GM12874 (cell line): ENCODE measurements around the gene MRNIP.

ENCODE experiments used
- CTCF ChIP-seq: IDR thresholded peaks from 2 replicates; pipeline ENCODE4 v1.5.1; 2011; ENCODE audit warnings: low read depth, mild to moderate bottlenecking, control low read depth, low read length, moderate library complexity; ENCODE audit not compliant: insufficient read depth

The MRNIP gene

DNA sequence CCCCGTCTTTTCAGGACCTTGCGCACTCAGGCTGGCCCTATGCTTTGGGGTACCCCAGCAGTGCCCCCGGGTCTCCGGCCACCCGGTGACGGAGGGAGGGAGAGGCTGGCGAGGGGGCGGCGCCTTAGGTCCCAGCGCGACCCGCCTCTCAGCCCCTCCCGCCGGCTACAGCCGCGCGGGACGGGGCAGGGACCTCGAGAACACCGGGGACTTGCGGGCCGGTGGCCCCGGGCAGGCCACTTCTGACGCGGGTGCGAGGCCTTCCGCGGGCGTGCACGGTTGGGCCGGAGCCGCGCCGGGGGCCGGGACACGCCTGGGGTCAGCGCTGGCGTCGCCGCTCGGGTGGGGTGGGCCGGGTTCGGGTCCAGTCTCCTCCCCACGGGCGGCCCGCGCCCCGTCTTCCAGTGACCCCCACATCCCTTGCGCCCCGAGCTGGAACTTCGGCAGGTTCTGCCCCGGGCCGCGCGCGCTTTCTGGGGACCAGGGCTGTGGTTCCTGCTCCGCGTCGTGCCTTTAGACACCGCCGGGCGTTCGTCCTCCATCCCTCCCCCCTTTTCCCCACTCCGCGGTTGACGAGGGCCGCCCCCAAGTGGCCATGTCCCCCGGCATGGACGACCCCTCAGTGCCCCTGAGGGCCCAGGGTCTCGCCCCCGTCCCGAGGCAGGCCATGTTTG lies 41.7 kb downstream of the MRNIP start:
- 0 out of 2 replicates have a peak, but pooled peaks have one; percentile 4 for TF ChIP-seq CTCF

DNA sequence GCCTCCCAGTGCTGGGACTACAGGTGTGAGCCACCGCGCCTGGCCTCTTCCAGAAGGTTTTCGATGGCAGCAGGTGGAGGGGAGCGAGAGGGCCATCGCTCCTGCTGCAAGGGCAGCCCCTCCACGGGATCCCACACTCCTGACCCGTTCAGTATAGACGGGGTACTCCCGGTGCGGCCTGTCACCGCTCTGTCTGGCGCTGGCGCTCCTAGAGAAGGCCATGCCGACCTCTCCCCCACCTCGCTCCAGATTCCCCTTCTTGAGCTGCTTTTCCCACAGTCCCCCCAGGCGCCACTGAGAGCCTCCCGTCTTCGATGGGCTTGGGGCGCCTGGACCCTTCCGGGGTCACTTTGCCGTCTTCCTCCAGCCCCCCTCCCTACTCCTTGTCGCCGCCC lies 42.2 kb downstream of the MRNIP start:
- TF ChIP-seq CTCF, result no peak

GRCh38 chr5:179815491-179816249 lies 42.9 kb downstream of the MRNIP start:
- no peak for TF ChIP-seq CTCF

DNA sequence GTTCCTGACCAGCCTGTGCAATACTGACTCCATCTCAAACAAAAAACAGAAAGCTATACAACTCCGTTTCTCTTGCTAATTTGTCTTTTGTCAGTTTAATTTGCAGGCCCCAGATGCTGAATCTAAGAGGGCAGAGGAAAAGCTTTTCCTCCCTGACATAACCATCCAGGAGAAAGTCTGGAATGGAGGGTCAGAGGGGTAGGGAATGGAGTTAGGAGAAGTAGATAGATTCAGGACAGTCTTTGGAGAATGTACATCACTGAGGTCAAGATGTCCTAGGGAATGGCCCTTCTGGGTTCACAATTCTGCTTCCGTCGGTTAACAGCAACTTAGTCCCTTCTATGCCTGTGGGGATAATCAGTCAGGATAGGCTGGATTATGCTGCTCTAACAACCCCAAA lies 44.5 kb downstream of the MRNIP start:
- TF ChIP-seq CTCF, result no peak

DNA sequence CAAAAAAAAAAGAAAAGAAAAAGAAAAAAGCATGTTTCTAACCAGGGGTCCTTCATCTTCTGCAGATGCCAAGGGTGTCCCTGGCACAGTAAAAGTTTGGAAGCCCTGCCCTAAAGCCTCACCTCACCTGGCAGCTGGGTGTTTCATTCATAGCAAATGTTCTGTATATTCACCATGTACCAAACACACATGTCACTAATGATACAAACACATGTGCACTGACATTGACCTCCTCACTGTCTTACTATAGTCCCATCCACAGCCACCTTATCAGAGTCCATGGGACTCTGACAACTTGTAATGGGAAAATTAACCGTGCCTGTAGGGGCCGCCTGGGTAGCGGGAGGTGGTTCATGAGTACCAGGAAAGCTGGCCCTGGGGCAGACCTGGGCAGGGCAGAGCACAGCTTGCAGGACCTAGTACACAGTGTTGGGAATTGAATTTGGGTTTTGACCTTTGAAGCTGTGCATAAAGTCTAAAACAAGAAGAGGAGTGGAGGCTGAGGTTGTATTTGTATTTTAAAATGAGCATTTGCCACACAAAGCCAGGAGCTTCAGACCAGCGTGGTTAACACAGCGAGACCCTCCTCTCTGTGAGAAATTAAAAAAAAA lies 45.5 kb downstream of the MRNIP start:
- TF ChIP-seq CTCF, result no peak

DNA sequence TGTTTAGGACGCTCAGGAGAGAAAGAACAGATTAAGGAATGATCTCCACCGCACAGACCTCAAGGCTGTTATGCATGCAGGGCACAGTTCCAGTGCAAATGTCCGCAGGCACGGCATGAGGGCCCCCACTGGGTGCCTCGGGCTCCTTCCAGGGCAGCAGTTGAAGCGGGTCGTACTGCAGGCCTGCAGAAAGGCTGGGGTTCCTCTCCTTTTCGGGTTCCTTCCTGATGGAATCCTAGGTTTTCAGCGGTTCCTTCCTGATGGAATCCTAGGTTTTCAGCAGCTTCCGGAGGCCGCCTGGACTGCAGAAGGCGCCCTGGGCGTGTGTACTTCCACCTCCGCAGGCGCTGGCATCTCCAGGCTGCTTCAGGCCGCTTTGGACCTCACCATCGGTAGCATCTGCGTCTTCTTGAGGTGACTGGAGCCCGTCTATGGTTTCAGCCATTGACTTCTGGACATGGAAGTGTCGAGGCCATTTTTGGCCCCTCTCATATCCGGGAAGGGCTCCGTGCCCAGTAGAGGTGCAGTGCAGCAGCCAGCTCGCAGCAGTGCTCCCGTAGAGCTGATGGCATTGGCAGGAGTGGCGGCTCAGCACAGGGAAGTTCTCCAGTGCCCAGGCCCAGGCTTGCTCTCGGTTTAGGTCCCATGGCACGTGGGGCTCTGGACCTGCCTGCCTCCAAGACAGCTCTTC lies 46.3 kb downstream of the MRNIP start:
- no peak for TF ChIP-seq CTCF

GRCh38 chr5:179806250-179807048 lies 52.2 kb downstream of the MRNIP start, which contains the start of gene MGAT4B:
Gene MGAT4B (minus strand): TSS chr5:179806866. CDS start chr5:179806583, 283 bp downstream.
- TF ChIP-seq CTCF, result no peak
